NCI-H460 (cell line): Measurements from ENCODE around the gene CCDC40. TPM values are rescaled to one million over a fixed set of nuclear protein-coding genes. Genes with fewer than 3 reads are reported as not detected.
A peak's percentile ranks its signal among the peaks of the same experiment; 100 is the strongest.

Experiments used
- DNase-seq: peaks from one replicate; pipeline ENCODE4 v3.0.0-alpha.2; 2016; ENCODE audit warnings: low read depth; ENCODE audit errors: extremely low read depth
- total RNA-seq: library from RNA; depleted of rRNA; stranded (reverse); fragments of >200 nt; shearing (Covaris generic); gene quantifications from 2 replicates; pipeline ENCODE4 v1.2.3, GENCODE V29; 2014

Gene CCDC40
- total RNA-seq, 1 experiment from 2014 or later = 2.0 TPM

DNA sequence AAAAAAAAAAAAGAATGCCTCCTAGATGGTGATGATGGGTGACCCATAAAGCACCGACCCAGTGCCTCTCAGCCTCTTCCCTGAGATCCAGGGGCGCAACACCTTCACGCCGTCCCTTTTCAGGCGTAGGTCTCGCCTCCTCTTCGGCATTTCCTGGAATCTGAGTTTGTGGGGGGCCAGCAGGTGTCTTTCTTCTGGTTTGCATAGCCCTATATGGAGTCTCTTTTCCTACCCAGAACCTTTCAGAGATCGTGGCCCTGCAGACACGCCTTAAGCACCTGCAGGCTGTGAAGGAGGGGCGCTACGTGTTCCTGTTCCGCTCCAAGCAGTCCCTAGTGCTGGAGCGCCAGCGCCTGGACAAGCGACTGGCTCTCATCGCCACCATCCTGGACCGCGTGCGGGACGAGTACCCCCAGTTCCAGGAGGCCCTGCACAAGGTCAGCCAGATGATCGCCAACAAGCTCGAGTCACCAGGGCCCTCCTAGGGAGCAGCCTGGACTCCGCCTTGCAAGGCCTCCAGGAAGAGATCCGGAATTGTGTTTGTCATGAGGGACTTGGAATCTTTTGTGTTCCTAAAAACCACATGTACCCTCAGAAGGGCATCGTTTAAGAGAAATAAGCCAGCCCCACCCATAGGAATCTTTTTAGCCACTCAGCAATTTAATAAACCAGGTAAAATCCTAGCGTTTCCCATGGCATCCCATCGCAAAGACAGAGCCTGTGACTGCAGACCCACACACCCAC, 63.0 kb downstream of the CCDC40 start:
- DNase-seq = no peak

DNA sequence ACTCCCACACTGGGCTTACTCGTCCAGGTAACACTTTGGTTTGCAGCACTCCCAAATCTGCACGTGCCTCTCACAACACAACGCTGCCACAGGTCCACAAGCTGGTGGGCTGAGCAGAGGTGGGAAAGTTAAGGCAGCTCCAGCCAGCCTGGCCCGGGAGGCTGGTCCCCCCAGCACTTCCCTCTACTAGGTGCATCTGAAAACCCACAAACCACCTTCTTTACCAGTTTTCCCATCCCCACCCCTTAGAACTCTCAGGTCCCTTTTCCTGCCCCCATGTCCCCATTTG, 63.5 kb downstream of the CCDC40 start:
- DNase-seq = no peak

DNA sequence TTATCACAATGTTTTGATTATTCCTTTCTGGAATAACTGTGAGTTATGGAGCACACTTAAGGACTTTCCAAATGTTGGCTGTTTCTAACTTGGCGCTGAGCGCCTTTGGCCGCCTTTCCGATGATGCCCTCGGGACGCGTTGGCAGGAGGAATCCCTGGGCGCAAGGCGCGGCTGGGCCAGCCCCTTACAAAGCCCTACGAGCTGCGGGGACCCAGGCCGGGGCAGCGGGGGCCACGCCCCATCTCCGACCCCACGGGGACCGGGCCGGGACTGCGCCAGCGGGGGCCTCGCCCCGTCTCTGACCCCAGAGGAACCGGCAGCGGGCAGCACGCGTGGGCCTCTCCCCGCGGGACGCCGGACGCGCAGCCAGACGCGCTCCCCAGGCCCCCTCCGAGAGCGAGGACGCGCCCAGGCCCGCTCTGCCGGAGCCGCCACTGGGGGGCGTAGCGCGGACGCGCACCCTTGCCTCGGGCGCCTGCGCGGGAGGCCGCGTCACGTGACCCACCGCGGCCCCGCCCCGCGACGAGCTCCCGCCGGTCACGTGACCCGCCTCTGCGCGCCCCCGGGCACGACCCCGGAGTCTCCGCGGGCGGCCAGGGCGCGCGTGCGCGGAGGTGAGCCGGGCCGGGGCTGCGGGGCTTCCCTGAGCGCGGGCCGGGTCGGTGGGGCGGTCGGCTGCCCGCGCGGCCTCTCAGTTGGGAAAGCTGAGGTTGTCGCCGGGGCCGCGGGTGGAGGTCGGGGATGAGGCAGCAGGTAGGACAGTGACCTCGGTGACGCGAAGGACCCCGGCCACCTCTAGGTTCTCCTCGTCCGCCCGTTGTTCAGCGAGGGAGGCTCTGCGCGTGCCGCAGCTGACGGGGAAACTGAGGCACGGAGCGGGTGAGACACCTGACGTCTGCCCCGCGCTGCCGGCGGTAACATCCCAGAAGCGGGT, 64.8 kb downstream of the CCDC40 start, which contains the start of gene GAA:
Gene GAA, plus strand, starts transcription at position 571 of the 935 bp plus-strand sequence. CDS start 3,006 bp downstream, outside the sequence.
- peak; percentile 75 for DNase-seq

DNA sequence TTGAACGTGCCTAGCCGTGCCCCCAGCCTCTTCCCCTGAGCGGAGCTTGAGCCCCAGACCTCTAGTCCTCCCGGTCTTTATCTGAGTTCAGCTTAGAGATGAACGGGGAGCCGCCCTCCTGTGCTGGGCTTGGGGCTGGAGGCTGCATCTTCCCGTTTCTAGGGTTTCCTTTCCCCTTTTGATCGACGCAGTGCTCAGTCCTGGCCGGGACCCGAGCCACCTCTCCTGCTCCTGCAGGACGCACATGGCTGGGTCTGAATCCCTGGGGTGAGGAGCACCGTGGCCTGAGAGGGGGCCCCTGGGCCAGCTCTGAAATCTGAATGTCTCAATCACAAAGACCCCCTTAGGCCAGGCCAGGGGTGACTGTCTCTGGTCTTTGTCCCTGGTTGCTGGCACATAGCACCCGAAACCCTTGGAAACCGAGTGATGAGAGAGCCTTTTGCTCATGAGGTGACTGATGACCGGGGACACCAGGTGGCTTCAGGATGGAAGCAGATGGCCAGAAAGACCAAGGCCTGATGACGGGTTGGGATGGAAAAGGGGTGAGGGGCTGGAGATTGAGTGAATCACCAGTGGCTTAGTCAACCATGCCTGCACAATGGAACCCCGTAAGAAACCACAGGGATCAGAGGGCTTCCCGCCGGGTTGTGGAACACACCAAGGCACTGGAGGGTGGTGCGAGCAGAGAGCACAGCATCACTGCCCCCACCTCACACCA, 65.7 kb downstream of the CCDC40 start:
- DNase-seq = no peak

DNA sequence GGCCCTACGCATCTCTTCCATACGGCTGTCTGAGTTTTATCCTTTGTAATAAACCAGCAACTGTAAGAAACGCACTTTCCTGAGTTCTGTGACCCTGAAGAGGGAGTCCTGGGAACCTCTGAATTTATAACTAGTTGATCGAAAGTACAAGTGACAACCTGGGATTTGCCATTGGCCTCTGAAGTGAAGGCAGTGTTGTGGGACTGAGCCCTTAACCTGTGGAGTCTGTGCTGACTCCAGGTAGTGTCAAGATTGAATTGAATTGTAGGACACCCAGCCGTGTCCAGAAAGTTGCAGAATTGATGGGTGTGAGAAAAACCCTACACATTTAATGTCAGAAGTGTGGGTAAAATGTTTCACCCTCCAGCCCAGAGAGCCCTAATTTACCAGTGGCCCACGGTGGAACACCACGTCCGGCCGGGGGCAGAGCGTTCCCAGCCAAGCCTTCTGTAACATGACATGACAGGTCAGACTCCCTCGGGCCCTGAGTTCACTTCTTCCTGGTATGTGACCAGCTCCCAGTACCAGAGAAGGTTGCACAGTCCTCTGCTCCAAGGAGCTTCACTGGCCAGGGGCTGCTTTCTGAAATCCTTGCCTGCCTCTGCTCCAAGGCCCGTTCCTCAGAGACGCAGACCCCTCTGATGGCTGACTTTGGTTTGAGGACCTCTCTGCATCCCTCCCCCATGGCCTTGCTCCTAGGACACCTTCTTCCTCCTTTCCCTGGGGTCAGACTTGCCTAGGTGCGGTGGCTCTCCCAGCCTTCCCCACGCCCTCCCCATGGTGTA, 66.4 kb downstream of the CCDC40 start:
- DNase-seq = no peak

DNA sequence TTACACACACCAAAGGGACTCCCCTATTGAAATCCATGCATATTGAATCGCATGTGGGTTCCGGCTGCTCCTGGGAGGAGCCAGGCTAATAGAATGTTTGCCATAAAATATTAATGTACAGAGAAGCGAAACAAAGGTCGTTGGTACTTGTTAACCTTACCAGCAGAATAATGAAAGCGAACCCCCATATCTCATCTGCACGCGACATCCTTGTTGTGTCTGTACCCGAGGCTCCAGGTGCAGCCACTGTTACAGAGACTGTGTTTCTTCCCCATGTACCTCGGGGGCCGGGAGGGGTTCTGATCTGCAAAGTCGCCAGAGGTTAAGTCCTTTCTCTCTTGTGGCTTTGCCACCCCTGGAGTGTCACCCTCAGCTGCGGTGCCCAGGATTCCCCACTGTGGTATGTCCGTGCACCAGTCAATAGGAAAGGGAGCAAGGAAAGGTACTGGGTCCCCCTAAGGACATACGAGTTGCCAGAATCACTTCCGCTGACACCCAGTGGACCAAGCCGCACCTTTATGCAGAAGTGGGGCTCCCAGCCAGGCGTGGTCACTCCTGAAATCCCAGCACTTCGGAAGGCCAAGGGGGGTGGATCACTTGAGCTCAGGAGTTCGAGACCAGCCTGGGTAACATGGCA, 67.1 kb downstream of the CCDC40 start:
- DNase-seq = no peak

DNA sequence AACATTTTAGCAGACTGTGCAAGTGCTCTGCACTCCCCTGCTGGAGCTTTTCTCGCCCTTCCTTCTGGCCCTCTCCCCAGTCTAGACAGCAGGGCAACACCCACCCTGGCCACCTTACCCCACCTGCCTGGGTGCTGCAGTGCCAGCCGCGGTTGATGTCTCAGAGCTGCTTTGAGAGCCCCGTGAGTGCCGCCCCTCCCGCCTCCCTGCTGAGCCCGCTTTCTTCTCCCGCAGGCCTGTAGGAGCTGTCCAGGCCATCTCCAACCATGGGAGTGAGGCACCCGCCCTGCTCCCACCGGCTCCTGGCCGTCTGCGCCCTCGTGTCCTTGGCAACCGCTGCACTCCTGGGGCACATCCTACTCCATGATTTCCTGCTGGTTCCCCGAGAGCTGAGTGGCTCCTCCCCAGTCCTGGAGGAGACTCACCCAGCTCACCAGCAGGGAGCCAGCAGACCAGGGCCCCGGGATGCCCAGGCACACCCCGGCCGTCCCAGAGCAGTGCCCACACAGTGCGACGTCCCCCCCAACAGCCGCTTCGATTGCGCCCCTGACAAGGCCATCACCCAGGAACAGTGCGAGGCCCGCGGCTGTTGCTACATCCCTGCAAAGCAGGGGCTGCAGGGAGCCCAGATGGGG, 68.0 kb downstream of the CCDC40 start:
- DNase-seq = no peak

DNA sequence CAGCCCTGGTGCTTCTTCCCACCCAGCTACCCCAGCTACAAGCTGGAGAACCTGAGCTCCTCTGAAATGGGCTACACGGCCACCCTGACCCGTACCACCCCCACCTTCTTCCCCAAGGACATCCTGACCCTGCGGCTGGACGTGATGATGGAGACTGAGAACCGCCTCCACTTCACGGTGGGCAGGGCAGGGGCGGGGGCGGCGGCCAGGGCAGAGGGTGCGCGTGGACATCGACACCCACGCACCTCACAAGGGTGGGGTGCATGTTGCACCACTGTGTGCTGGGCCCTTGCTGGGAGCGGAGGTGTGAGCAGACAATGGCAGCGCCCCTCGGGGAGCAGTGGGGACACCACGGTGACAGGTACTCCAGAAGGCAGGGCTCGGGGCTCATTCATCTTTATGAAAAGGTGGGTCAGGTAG, 68.5 kb downstream of the CCDC40 start:
- DNase-seq = no peak

DNA sequence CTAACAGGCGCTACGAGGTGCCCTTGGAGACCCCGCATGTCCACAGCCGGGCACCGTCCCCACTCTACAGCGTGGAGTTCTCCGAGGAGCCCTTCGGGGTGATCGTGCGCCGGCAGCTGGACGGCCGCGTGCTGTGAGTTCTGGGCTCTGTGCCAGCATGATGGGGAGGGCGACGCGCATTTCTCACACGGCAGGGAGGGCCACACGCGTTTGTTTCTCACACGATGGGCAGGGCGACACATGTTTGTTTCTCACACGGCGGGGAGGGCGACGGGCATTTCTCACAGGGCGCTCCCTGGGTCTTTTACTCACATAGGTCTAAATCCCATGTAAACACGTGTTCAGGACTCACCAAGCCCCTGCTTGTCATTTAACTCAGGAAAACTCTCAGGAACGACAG, 69.3 kb downstream of the CCDC40 start:
- no peak for DNase-seq

DNA sequence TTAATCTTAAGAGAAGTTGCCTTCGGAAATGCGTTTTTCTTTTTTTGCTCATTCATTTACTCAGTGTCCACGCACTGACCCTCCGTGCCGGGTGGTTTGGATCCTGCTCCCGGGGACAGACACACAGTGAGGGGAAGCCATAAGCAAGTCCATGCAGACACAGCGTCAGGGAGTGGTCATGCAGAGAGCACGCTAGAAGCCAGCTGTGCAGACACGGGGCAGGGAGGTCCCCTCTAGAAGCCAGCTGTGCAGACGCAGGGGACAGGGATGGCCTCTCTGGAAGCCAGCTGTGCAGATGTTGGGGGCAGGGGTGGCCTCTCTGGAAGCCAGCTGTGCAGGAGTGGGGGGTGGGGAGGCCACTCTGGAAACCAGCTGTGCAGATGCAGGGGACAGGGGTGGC, 69.7 kb downstream of the CCDC40 start:
- no peak for DNase-seq

DNA sequence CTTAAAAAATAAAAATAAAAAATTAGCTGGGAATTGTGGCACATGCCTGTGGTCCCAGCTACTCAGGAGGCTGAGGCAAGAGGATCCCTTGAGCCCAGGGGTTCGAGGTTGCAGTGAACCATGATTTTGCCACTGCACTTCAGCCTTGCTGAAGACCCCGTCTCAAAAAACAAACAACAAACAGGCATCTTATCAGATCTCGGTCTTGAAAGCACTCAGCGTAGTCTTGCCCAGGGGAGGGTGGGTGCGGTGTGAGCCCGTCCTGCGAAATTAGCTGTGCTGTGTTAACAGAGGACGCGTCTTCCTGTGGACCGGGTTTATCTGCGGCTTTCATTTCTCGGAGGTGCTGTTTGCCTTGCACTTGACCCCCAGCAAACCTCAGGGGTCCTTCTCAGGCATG, 70.3 kb downstream of the CCDC40 start:
- no peak for DNase-seq

DNA sequence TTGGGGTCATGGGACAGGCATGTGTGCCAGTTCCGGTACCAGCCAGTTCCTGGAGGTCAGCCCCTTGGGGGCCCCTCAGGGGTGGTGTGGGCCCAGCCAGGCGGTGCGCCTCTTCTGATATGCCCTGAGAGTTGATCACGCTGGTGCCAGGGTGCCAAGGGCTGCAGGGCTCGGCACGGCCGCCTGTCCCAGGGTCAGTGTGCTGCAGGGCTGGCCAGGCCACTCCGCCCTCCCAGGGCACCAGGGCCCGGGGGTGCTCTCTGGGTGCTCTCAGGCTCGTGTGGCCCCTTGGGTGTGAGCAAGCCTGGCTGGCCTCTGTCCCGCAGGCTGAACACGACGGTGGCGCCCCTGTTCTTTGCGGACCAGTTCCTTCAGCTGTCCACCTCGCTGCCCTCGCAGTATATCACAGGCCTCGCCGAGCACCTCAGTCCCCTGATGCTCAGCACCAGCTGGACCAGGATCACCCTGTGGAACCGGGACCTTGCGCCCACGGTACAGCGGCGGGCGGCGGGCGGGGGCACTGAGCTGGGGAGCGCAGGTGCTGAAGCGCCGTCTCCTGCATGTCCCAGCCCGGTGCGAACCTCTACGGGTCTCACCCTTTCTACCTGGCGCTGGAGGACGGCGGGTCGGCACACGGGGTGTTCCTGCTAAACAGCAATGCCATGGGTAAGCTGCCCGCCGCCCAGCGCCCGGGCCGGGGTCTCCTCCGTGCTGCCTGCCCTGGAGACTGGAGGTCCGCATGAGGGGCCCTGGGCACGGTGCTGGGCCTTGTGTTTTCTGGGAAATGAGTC, 71.0 kb downstream of the CCDC40 start:
- no peak for DNase-seq

DNA sequence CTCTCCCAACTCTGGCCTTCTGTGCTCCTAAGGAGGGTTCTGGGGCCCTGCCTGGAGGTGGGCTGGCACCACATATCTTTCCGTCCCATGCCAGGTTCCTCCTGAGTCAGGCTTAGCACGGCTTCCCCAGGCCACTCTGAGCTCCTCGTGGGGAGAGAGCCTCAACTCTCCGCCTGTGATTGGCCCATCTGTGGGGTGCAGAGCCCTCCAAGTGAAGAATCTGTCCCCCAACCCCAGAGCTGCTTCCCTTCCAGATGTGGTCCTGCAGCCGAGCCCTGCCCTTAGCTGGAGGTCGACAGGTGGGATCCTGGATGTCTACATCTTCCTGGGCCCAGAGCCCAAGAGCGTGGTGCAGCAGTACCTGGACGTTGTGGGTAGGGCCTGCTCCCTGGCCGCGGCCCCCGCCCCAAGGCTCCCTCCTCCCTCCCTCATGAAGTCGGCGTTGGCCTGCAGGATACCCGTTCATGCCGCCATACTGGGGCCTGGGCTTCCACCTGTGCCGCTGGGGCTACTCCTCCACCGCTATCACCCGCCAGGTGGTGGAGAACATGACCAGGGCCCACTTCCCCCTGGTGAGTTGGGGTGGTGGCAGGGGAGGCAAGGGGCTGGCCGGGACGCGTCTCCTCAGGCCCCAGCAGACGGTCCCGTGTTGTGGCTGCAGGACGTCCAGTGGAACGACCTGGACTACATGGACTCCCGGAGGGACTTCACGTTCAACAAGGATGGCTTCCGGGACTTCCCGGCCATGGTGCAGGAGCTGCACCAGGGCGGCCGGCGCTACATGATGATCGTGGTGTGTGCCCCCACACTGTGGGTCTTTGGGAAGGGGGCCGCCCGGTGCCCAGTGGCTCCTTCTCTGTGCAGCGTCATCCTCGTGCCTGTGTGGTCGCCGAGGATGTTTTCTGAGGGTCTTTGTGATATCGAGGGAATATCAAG, 71.9 kb downstream of the CCDC40 start:
- DNase-seq = no peak

DNA sequence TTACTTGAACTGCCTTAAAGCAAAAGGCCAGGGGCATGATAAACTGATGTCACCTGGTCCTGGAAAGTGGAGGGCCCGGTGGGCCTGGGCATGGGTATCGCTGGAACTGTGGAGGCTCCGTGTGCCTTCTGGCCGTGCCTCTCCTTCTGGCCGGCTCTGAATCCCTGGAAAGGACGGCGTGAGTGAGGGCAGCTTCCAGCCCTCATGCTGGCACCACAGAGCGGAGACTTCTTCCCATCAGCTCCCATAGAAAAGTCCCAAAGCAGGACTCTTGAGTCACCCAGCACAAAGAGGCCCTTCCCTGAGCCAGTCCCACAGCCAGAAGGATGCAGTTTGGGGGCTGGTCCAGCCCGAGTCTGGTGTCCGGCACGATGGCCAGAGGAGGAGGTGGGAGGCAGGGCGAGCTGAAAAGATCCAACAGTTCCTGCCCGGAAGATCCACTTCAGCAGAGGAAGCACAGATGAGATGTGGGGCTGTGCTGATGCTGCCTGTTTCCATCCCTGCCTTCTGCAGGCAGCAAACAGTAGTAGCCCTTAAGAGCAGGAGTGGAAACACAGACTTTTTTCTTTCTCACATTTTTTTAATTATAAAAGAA, 72.7 kb downstream of the CCDC40 start:
- no peak for DNase-seq

DNA sequence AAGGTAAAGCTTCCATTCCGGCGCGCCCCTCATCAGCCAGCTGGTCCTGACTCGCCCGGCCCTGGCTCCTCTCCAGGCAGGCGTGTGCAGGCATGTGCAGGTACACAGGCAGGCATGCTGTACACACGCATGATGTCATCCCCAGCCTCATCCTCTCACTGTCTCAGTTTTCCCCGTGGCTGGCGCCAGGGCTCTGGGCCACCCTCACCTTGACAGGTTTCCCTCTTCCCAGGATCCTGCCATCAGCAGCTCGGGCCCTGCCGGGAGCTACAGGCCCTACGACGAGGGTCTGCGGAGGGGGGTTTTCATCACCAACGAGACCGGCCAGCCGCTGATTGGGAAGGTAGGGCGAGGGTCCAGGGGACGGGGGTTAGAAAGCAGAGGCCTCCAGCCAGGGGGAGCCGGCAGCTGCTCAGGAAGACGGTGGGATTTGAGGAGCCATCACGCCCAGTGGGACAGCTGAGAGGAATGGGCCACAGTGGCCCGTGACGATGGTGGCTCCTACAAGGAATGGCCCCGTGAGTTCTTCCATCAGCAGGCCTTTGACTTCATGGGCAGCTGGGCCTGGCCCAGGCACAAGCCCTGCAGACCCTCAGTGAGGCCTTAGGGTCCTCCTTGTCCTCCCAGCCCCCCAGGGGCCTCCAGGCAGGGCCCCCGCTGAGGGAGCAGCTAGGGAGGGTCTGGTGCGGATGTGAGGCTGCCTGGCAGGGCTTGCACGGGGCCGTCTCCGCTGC, 73.4 kb downstream of the CCDC40 start:
- DNase-seq = no peak

DNA sequence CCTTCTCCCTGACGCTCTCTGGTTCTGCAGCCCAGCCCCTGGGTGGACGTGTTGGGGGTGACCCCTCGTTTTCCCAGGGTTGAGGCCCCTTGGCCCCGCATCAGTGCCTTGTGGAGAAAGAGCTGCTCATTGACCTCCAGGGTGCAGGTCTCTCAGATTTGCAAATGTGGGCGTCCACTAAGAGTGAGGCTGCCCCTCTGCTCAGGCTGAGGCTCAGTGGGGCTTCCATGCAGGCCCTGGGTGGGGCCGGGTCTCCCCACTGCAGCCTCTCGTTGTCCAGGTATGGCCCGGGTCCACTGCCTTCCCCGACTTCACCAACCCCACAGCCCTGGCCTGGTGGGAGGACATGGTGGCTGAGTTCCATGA, 74.0 kb downstream of the CCDC40 start:
- DNase-seq = no peak
